Endodermal cell (in vitro differentiated cells): ENCODE results near the gene TBC1D22B. TPM values are rescaled to one million over a fixed set of nuclear protein-coding genes. Genes with fewer than 3 reads are reported as not detected.
A peak's percentile ranks its signal among the peaks of the same experiment; 100 is the strongest.

Experiments
- DNase-seq: peaks from one replicate; pipeline ENCODE4 v3.0.0-alpha.2; 2017
- H3K27ac ChIP-seq: 2 replicates; pipeline ENCODE4 v1.5.1; 2013; ENCODE audit warnings: mild to moderate bottlenecking, low read depth, low read length, moderate library complexity
- H3K27me3 ChIP-seq: 2 replicates; pipeline ENCODE4 v1.6.1; 2013; ENCODE audit warnings: mild to moderate bottlenecking, low read length, moderate library complexity; ENCODE audit not compliant: insufficient read depth, control insufficient read depth, poor library complexity, severe bottlenecking
- H3K36me3 ChIP-seq: 2 replicates; pipeline ENCODE4 v1.7.0; 2013; ENCODE audit warnings: mild to moderate bottlenecking, low read length, moderate library complexity; ENCODE audit not compliant: control insufficient read depth, insufficient read depth
- H3K4me1 ChIP-seq: one replicate; pipeline ENCODE4 v1.7.0; 2013; ENCODE audit warnings: low read length; ENCODE audit not compliant: control insufficient read depth, insufficient read depth
- H3K4me3 ChIP-seq: 2 replicates; pipeline ENCODE4 v1.5.1; 2013; ENCODE audit warnings: mild to moderate bottlenecking, low read length, moderate library complexity
- H3K9ac ChIP-seq: 2 replicates; pipeline ENCODE4 v1.6.1; 2013; ENCODE audit warnings: mild to moderate bottlenecking, low read length, moderate library complexity; ENCODE audit not compliant: poor library complexity, severe bottlenecking; ENCODE audit errors: extremely low read depth
- H3K9me3 ChIP-seq: 2 replicates; pipeline ENCODE4 v1.6.1; 2013; ENCODE audit warnings: mild to moderate bottlenecking, low read length, moderate library complexity; ENCODE audit not compliant: control insufficient read depth
- H3K27ac Mint-ChIP-seq: 2 replicates; pipeline ENCODE4 v1.8.0; 2020; ENCODE audit warnings: mixed read lengths
- H3K27me3 Mint-ChIP-seq: 2 replicates; pipeline ENCODE4 v1.8.0; 2021; ENCODE audit warnings: mild to moderate bottlenecking, mixed read lengths; ENCODE audit not compliant: insufficient read depth
- H3K36me3 Mint-ChIP-seq: 2 replicates; pipeline ENCODE4 v1.8.0; 2020; ENCODE audit warnings: low read depth, mixed read lengths
- H3K4me1 Mint-ChIP-seq: 2 replicates; pipeline ENCODE4 v1.8.0; 2020; ENCODE audit warnings: mixed read lengths
- H3K4me3 Mint-ChIP-seq: 2 replicates; pipeline ENCODE4 v1.8.0; 2020; ENCODE audit warnings: mild to moderate bottlenecking, moderate library complexity, mixed read lengths
- H3K9me3 Mint-ChIP-seq: 2 replicates; pipeline ENCODE4 v1.8.0; 2020; ENCODE audit warnings: mild to moderate bottlenecking, mixed read lengths
- WGBS, 2 experiments: methylation state at CpG; one replicate each; pipeline versions ENCODE4 v1.1.5 to v1.1.7; 2013; ENCODE audit warnings: missing lambda C conversion rate in 2 of 2, mixed read lengths in 1 of 2; ENCODE audit not compliant: insufficient coverage in 1 of 2, insufficient read length in 1 of 2; 5-methylcytosine and 5-hydroxymethylcytosine counted together
- total RNA-seq, 2 donors: library from RNA; stranded (reverse); fragmentation: NEBNext Ultra II Directional in 1 of 2; extraction: Animal tissue kit (Norgen Biotek cat#: 25700) in 1 of 2; gene quantifications; 2 replicates in 1 of 2; 3 replicates in 1 of 2; pipeline ENCODE4 v1.2.1, GENCODE V29; 2021
- TF ChIP-seq, protein P1 (sequence below): fragments of 200-600 bp; sonication (generic); conservative IDR thresholded peaks from 2 replicates; pipeline ENCODE4 v1.5.0; 2021; ENCODE audit warnings: antibody characterized with exemption, mild to moderate bottlenecking

TBC1D22B gene
- total RNA-seq, 2 donors from 2014 or later, result 13.8 to 20.1 TPM

DNA sequence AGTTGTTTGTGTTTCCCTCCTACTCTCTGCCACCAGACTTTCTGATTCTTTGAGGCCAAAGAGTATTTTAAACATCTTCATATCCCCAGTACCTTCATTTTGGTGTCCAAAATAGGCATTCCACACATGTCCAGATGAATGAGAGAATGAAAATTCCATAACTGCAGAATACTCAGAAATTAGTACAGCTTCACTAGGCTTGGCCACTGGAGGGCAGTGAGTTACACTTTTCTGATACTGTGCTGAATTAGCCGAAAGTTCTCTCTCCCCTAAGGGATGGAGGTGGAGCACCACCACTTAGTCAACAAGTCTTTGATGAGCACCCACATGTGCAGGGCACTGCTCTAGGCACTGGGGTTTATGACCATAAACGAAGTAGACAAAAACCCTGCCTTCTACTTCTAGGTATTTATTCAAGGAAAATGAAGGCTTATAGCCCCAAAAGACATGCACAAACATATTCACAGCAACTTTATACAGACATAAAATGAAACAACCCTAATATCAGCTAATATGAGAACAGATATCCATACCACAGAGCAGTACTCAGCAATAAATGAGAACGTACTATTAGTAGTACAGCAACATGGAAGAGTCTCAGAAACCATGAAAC lies 46.4 kb downstream of the TBC1D22B start:
- Histone ChIP-seq H3K27me3 (no peaks in the 10 kb centered on the region), H3K4me1 (peaks cover 4% of the 10 kb centered on the region), H3K27ac (no peak overlapping the region), H3K36me3 (peaks cover 43% of the 10 kb centered on the region), H3K9me3 (no peaks in the 10 kb centered on the region), H3K9ac (no peak overlapping the region), H3K4me3 (no peak overlapping the region)
- WGBS, 2 experiments, result 33 to 61% methylated on average over 1 to 3 of the region's 3 CpGs
- TF ChIP-seq, protein P1, sequence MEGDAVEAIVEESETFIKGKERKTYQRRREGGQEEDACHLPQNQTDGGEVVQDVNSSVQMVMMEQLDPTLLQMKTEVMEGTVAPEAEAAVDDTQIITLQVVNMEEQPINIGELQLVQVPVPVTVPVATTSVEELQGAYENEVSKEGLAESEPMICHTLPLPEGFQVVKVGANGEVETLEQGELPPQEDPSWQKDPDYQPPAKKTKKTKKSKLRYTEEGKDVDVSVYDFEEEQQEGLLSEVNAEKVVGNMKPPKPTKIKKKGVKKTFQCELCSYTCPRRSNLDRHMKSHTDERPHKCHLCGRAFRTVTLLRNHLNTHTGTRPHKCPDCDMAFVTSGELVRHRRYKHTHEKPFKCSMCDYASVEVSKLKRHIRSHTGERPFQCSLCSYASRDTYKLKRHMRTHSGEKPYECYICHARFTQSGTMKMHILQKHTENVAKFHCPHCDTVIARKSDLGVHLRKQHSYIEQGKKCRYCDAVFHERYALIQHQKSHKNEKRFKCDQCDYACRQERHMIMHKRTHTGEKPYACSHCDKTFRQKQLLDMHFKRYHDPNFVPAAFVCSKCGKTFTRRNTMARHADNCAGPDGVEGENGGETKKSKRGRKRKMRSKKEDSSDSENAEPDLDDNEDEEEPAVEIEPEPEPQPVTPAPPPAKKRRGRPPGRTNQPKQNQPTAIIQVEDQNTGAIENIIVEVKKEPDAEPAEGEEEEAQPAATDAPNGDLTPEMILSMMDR, result peak; percentile 77
- no peaks in the 10 kb centered on the region for H3K27me3 Mint-ChIP-seq
- no peak overlapping the region for H3K4me3 Mint-ChIP-seq
- no peaks in the 10 kb centered on the region for H3K9me3 Mint-ChIP-seq
- H3K36me3 Mint-ChIP-seq, result peaks cover 20% of the 10 kb centered on the region
- no peak overlapping the region for H3K27ac Mint-ChIP-seq
- H3K4me1 Mint-ChIP-seq, result peaks cover 10% of the 10 kb centered on the region
- DNase-seq, result no peak

DNA sequence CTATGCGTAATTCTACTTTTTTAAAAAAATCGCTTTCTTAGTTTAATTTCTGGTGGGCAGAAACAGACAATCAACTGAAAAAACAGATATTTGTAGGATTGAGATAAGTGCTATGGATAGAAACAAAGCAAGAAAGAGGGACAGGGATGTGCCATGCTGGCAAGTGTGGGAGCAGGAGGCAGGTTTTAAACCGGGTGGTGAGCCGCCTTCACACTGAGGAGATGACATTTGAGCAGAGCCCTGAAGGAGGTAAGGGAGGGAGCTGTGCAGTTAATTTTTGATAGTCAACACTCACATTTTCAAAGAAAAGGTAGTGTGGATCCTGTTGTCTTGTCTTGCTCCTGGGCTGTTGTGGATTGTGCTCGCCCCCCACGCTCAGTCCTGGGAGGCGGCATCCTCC lies 47.2 kb downstream of the TBC1D22B start:
- Mint-ChIP-seq H3K4me1 (peaks cover 10% of the 10 kb centered on the region), H3K4me3 (no peak overlapping the region), H3K36me3 (peaks cover 24% of the 10 kb centered on the region), H3K9me3 (no peaks in the 10 kb centered on the region), H3K27me3 (no peaks in the 10 kb centered on the region), H3K27ac (no peak overlapping the region)
- 93 to 98% methylated on average over 6 to 7 of the region's 7 CpGs for WGBS, 2 experiments
- Histone ChIP-seq H3K27ac (no peak overlapping the region), H3K27me3 (no peaks in the 10 kb centered on the region), H3K9me3 (no peaks in the 10 kb centered on the region), H3K4me3 (no peak overlapping the region), H3K4me1 (peaks cover 4% of the 10 kb centered on the region), H3K36me3 (peaks cover 36% of the 10 kb centered on the region), H3K9ac (no peak overlapping the region)
- TF ChIP-seq, protein P1, result no peak
- DNase-seq, result no peak

GRCh38 chr6:37305841-37306425 lies 48.4 kb downstream of the TBC1D22B start:
- Histone ChIP-seq H3K4me1 (peaks cover 4% of the 10 kb centered on the region), H3K27ac (no peak overlapping the region), H3K36me3 (peaks cover 36% of the 10 kb centered on the region), H3K9me3 (no peaks in the 10 kb centered on the region), H3K9ac (no peak overlapping the region), H3K4me3 (no peak overlapping the region), H3K27me3 (no peaks in the 10 kb centered on the region)
- H3K27me3 Mint-ChIP-seq, result no peaks in the 10 kb centered on the region
- H3K9me3 Mint-ChIP-seq, result no peaks in the 10 kb centered on the region
- DNase-seq, result no peak
- TF ChIP-seq, protein P1, result no peak
- H3K4me1 Mint-ChIP-seq, result peaks cover 11% of the 10 kb centered on the region
- peaks cover 22% of the 10 kb centered on the region for H3K36me3 Mint-ChIP-seq
- 90 to 95% methylated on average over 2 to 4 of the region's 4 CpGs for whole genome bisulfite sequencing, 2 experiments
- H3K4me3 Mint-ChIP-seq, result no peak overlapping the region
- no peak overlapping the region for H3K27ac Mint-ChIP-seq
